ENCODE data around the gene CYYR1.

DNA sequence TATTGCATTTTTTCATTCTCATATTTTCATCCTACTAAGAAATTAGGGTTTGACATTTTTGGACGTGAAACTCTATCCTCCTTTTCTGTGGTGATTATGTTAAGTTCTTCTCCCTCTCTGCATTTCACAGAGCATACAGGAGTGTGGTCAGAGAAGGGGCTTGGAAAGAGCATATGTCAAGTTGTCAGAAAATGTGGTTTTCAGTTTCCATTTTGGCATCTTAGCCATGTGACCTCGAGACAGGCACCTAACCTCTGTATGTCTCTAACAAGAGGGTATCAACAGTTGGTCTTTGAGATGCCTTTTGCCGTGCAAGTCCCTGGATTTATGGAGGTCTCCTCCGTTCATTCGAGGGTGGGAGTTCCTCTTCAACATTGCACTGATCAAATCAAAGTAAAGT, 140.7 kb downstream of the CYYR1 start:
- TF ChIP-seq, protein P1, sequence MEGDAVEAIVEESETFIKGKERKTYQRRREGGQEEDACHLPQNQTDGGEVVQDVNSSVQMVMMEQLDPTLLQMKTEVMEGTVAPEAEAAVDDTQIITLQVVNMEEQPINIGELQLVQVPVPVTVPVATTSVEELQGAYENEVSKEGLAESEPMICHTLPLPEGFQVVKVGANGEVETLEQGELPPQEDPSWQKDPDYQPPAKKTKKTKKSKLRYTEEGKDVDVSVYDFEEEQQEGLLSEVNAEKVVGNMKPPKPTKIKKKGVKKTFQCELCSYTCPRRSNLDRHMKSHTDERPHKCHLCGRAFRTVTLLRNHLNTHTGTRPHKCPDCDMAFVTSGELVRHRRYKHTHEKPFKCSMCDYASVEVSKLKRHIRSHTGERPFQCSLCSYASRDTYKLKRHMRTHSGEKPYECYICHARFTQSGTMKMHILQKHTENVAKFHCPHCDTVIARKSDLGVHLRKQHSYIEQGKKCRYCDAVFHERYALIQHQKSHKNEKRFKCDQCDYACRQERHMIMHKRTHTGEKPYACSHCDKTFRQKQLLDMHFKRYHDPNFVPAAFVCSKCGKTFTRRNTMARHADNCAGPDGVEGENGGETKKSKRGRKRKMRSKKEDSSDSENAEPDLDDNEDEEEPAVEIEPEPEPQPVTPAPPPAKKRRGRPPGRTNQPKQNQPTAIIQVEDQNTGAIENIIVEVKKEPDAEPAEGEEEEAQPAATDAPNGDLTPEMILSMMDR (IDR thresholded peaks at IDR 0.05), result no peak
- TF ChIP-seq POLR2A (IDR thresholded peaks at IDR 0.05) (no peak), POLR2AphosphoS5 (IDR thresholded peaks at IDR 0.05) (no peak), EP300 (IDR thresholded peaks at IDR 0.05) (no peak)

All from gastroesophageal sphincter (tissue), 3 donors.